ENCODE measurements around the gene ZNF512. TPM values are rescaled to one million over a fixed set of nuclear protein-coding genes. Genes with fewer than 3 reads are reported as not detected.

Gene ZNF512
- total RNA-seq, 4 donors from 2014 or later = 17.9 to 82.9 (median 42.6) TPM

- DNase-seq = no peak
- Histone ChIP-seq H3K27ac (no peak overlapping the region), H3K9me3 (no peaks in the 10 kb centered on the region), H3K27me3 (no peaks in the 10 kb centered on the region), H3K4me3 (no peak overlapping the region), H3K36me3 (no peaks in the 10 kb centered on the region), H3K4me1 (no peaks in the 10 kb centered on the region)
- intact Hi-C loops (cut with DNase I; ENCODE audit: low total_unique reads) = no loop called here
- TF ChIP-seq POLR2A (IDR thresholded peaks at IDR 0.05) (no peak), CTCF (IDR thresholded peaks at IDR 0.05) (no peak)
These were observed 55.3 kb downstream of the ZNF512 start for GRCh38 chr2:27638037-27638637.

GRCh38 chr2:27638709-27639108, 55.9 kb downstream of the ZNF512 start:
- Histone ChIP-seq H3K4me1 (no peaks in the 10 kb centered on the region), H3K36me3 (no peaks in the 10 kb centered on the region), H3K27me3 (no peaks in the 10 kb centered on the region), H3K4me3 (no peak overlapping the region), H3K9me3 (no peaks in the 10 kb centered on the region), H3K27ac (no peak overlapping the region)
- intact Hi-C loops (cut with DNase I; ENCODE audit: low total_unique reads) = no loop called here
- no peak for TF ChIP-seq CTCF (IDR thresholded peaks at IDR 0.05)
- no peak for DNase-seq

- Histone ChIP-seq H3K36me3 (no peaks in the 10 kb centered on the region), H3K27ac (no peak overlapping the region), H3K27me3 (no peaks in the 10 kb centered on the region), H3K4me3 (no peak overlapping the region), H3K4me1 (no peaks in the 10 kb centered on the region), H3K9me3 (no peaks in the 10 kb centered on the region)
- no peak for DNase-seq
- intact Hi-C loops (cut with DNase I; ENCODE audit: low total_unique reads) = no loop called here
- TF ChIP-seq CTCF (IDR thresholded peaks at IDR 0.05) = no peak
These were observed 57.9 kb downstream of the ZNF512 start for GRCh38 chr2:27640722-27641245.

GRCh38 chr2:27645197-27645596, 62.4 kb downstream of the ZNF512 start:
- no peak for DNase-seq
- TF ChIP-seq POLR2A (IDR thresholded peaks at IDR 0.05) = no peak
- no peak for TF ChIP-seq CTCF (IDR thresholded peaks at IDR 0.05)
- no peaks in the 10 kb centered on the region for H3K27me3 ChIP-seq
- no peak overlapping the region for H3K4me3 ChIP-seq
- no peaks in the 10 kb centered on the region for H3K9me3 ChIP-seq
- intact Hi-C loops (cut with DNase I; ENCODE audit: low total_unique reads) = no loop called here
- no peak overlapping the region for H3K27ac ChIP-seq
- H3K36me3 ChIP-seq = no peaks in the 10 kb centered on the region
- no peaks in the 10 kb centered on the region for H3K4me1 ChIP-seq

GRCh38 chr2:27647289-27647688, 64.4 kb downstream of the ZNF512 start:
- no peaks in the 10 kb centered on the region for H3K9me3 ChIP-seq
- TF ChIP-seq CTCF (IDR thresholded peaks at IDR 0.05) = no peak
- TF ChIP-seq POLR2A (IDR thresholded peaks at IDR 0.05) = no peak
- no peak for DNase-seq
- H3K27ac ChIP-seq = no peak overlapping the region
- intact Hi-C loops (cut with DNase I; ENCODE audit: low total_unique reads) = no loop called here
- H3K4me3 ChIP-seq = no peak overlapping the region
- no peaks in the 10 kb centered on the region for H3K4me1 ChIP-seq
- H3K27me3 ChIP-seq = no peaks in the 10 kb centered on the region
- no peaks in the 10 kb centered on the region for H3K36me3 ChIP-seq

All from uterus (tissue), 4 donors.